Measurements from ENCODE around the gene ZNF385B.

The ZNF385B gene

DNA sequence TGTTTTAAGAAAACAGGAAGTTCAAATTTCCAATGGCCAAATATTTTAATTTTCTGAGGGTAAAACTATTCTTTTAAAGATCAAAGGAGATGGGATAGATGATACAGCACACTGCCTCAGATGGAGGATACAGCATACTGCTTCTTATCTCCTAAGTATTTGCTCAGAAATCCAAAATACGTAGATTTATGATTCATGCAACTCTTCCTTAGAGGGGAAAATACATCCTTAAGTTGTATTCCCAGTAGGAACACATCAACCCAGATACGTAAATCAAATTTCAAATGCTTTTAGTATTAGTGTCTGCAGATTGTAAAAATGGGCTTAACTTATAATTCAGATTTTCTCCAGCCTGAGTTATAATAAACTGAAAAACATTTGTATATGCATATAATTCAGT lies 235.2 kb downstream of the ZNF385B start:
- Histone ChIP-seq H3K4me3 (ENCODE audit: low read length) (no peak overlapping the region), H3K9ac (ENCODE audit: low read length) (no peak overlapping the region), H3K9me3 (ENCODE audit: control insufficient read depth, low read length) (no peaks in the 10 kb centered on the region), H3K36me3 (ENCODE audit: control insufficient read depth, insufficient read depth, low read length) (no peaks in the 10 kb centered on the region), H3K4me1 (ENCODE audit: control insufficient read depth, insufficient read depth, low read length) (no peaks in the 10 kb centered on the region), H3K27me3 (ENCODE audit: control insufficient read depth, insufficient read depth, low read length) (no peaks in the 10 kb centered on the region)

GRCh38 chr2:179622635-179623300 lies 238.6 kb downstream of the ZNF385B start:
- H3K9ac ChIP-seq (ENCODE audit: low read length): no peak overlapping the region
- no peaks in the 10 kb centered on the region for H3K27me3 ChIP-seq (ENCODE audit: control insufficient read depth, insufficient read depth, low read length)
- no peak overlapping the region for H3K4me3 ChIP-seq (ENCODE audit: low read length)
- H3K36me3 ChIP-seq (ENCODE audit: control insufficient read depth, insufficient read depth, low read length): no peaks in the 10 kb centered on the region
- no peaks in the 10 kb centered on the region for H3K9me3 ChIP-seq (ENCODE audit: control insufficient read depth, low read length)
- H3K4me1 ChIP-seq (ENCODE audit: control insufficient read depth, insufficient read depth, low read length): no peaks in the 10 kb centered on the region

DNA sequence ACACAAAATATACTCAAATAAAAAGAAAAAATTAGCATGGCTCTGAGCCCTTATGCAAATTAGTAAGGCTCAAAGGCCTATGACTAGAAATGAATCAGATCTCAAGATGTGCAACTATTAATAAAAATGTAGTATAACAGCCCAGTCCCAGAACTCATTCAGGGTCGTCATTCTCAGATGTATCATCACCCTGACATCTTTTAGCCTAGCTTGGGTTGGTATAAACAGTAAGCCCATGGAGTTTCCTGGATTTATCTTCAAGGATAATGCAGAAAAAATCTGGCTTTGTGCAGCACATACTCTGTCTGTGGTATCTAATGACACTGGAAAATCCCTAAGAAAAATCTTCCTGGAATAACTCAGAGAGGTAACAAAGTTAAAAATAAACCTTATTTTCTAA lies 239.3 kb downstream of the ZNF385B start:
- Histone ChIP-seq H3K36me3 (ENCODE audit: control insufficient read depth, insufficient read depth, low read length) (no peaks in the 10 kb centered on the region), H3K4me1 (ENCODE audit: control insufficient read depth, insufficient read depth, low read length) (no peaks in the 10 kb centered on the region), H3K9me3 (ENCODE audit: control insufficient read depth, low read length) (no peaks in the 10 kb centered on the region), H3K4me3 (ENCODE audit: low read length) (no peak overlapping the region), H3K27me3 (ENCODE audit: control insufficient read depth, insufficient read depth, low read length) (no peaks in the 10 kb centered on the region), H3K9ac (ENCODE audit: low read length) (no peak overlapping the region)

DNA sequence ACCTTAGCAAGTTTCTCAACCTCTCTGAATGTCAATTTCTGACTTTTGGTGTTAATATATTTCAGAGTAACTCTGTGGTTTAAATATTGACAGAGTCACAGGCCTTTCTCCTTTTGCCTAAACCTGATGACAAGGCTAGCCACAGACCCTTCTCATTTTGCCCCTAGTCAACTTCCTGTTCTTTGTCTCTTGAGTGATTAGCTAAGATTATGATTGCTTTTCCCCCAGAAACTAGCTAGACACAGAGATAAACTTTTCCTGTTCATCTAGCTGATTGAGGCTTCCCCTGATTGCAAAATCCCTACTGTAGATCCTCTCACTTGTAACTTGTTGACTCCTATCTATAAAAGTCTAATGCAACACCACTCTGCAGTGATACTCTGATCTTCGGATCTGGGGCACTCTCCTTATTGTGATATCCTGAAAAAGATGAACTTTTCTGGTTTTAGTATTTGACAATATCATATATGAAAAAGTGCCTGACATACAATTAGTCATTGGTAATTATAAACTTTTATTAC lies 241.4 kb downstream of the ZNF385B start:
- H3K4me3 ChIP-seq (ENCODE audit: low read length): no peak overlapping the region
- no peaks in the 10 kb centered on the region for H3K36me3 ChIP-seq (ENCODE audit: control insufficient read depth, insufficient read depth, low read length)
- no peak overlapping the region for H3K9ac ChIP-seq (ENCODE audit: low read length)
- no peaks in the 10 kb centered on the region for H3K9me3 ChIP-seq (ENCODE audit: control insufficient read depth, low read length)
- no peaks in the 10 kb centered on the region for H3K4me1 ChIP-seq (ENCODE audit: control insufficient read depth, insufficient read depth, low read length)
- H3K27me3 ChIP-seq (ENCODE audit: control insufficient read depth, insufficient read depth, low read length): no peaks in the 10 kb centered on the region

GRCh38 chr2:179614121-179614520 lies 247.3 kb downstream of the ZNF385B start:
- H3K36me3 ChIP-seq (ENCODE audit: control insufficient read depth, insufficient read depth, low read length): no peaks in the 10 kb centered on the region
- no peaks in the 10 kb centered on the region for H3K9me3 ChIP-seq (ENCODE audit: control insufficient read depth, low read length)
- H3K27me3 ChIP-seq (ENCODE audit: control insufficient read depth, insufficient read depth, low read length): no peaks in the 10 kb centered on the region
- H3K4me3 ChIP-seq (ENCODE audit: low read length): no peak overlapping the region
- no peaks in the 10 kb centered on the region for H3K4me1 ChIP-seq (ENCODE audit: control insufficient read depth, insufficient read depth, low read length)
- no peak overlapping the region for H3K9ac ChIP-seq (ENCODE audit: low read length)

DNA sequence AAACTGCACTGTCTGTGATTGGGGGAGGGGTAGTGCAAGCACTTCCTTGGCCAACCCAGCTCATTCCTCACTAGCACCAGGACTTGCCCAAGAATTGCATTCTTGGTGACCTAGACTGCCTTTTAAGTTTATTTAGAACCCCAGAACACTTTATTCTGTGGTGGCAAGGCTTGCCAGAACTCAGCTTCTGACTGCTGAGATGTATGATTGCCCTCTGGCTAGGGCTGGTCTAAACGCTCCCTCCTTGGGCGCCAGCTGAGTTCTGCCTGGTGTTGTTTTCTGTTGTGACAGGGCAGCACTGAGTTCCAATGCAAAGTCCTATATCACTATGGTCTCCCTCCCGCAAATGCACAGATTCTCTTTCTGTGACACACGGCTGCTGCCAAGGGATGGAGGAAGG lies 247.7 kb downstream of the ZNF385B start:
- no peaks in the 10 kb centered on the region for H3K36me3 ChIP-seq (ENCODE audit: control insufficient read depth, insufficient read depth, low read length)
- H3K9me3 ChIP-seq (ENCODE audit: control insufficient read depth, low read length): no peaks in the 10 kb centered on the region
- no peaks in the 10 kb centered on the region for H3K4me1 ChIP-seq (ENCODE audit: control insufficient read depth, insufficient read depth, low read length)
- H3K9ac ChIP-seq (ENCODE audit: low read length): no peak overlapping the region
- H3K27me3 ChIP-seq (ENCODE audit: control insufficient read depth, insufficient read depth, low read length): no peaks in the 10 kb centered on the region
- H3K4me3 ChIP-seq (ENCODE audit: low read length): no peak overlapping the region

GRCh38 chr2:179613299-179613651 lies 248.1 kb downstream of the ZNF385B start:
- Histone ChIP-seq H3K4me1 (ENCODE audit: control insufficient read depth, insufficient read depth, low read length) (no peaks in the 10 kb centered on the region), H3K9me3 (ENCODE audit: control insufficient read depth, low read length) (no peaks in the 10 kb centered on the region)

DNA sequence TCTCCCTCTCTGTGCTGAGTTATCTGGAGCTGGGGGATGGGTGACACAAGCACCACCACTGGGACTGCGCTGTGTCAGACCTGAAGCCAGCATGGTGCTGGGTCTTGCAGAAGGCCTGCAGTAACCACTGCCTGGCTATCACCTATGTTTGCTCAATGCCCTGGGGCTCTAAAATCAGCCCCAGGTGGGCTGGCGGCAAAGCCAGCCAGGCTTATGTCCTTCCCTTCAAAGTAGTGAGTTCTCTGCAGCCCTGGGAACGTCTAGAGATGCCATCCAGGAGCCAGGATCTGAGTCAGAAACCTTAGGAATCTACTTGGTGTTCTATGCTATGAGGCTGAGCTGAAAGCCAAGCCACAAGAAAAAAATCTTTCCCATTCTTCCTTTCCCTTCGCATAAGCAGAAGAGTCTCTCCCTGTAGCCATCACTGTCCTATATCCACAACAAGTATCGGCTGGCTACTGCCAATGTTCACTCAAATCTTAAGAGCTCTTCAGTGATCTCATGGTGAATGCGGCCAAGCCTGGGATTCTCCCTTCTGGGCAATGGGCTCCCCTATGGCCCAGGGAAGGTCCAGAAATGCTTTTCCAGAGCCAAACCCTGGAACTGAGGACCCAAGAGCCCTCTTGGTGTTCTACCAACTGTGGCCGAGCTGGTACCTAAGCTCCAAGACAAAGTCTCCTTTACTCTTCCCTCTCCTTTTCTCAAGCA lies 248.7 kb downstream of the ZNF385B start:
- H3K4me3 ChIP-seq (ENCODE audit: low read length): no peak overlapping the region
- H3K9ac ChIP-seq (ENCODE audit: low read length): no peak overlapping the region

More at GRCh38 chr2:179613299-179613651, 248.1 kb downstream of the ZNF385B start:
- Histone ChIP-seq H3K36me3 (ENCODE audit: control insufficient read depth, insufficient read depth, low read length) (no peaks in the 10 kb centered on the region), H3K9ac (ENCODE audit: low read length) (no peak overlapping the region), H3K27me3 (ENCODE audit: control insufficient read depth, insufficient read depth, low read length) (no peaks in the 10 kb centered on the region), H3K4me3 (ENCODE audit: low read length) (no peak overlapping the region)

GRCh38 chr2:179612108-179612507 lies 249.3 kb downstream of the ZNF385B start:
- Histone ChIP-seq H3K4me3 (ENCODE audit: low read length) (no peak overlapping the region), H3K9me3 (ENCODE audit: control insufficient read depth, low read length) (no peaks in the 10 kb centered on the region), H3K27me3 (ENCODE audit: control insufficient read depth, insufficient read depth, low read length) (no peaks in the 10 kb centered on the region), H3K36me3 (ENCODE audit: control insufficient read depth, insufficient read depth, low read length) (no peaks in the 10 kb centered on the region), H3K4me1 (ENCODE audit: control insufficient read depth, insufficient read depth, low read length) (no peaks in the 10 kb centered on the region), H3K9ac (ENCODE audit: low read length) (no peak overlapping the region)

More for the DNA sequence above, 248.7 kb downstream of the ZNF385B start:
- no peaks in the 10 kb centered on the region for H3K27me3 ChIP-seq (ENCODE audit: control insufficient read depth, insufficient read depth, low read length)
- no peaks in the 10 kb centered on the region for H3K9me3 ChIP-seq (ENCODE audit: control insufficient read depth, low read length)
- H3K4me1 ChIP-seq (ENCODE audit: control insufficient read depth, insufficient read depth, low read length): no peaks in the 10 kb centered on the region
- H3K36me3 ChIP-seq (ENCODE audit: control insufficient read depth, insufficient read depth, low read length): no peaks in the 10 kb centered on the region

DNA sequence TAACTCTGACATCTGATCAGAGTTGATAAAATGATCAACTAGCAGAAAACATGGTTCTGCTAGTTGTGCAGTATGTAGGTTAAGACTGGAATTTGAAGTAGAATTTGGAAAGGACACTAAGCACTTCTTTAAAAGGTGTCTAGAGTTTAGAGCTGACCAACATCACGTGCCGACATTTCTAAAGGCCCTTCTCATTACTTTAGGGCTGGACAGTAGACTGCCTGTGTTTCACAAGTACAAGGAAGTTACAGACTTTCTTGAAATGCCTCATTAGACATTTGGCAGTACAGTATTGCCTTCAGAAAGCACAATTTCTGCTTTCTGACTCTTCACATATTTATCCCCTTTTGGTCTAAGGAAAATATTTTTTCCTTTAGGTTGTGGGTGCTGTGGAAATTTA lies 255.3 kb downstream of the ZNF385B start:
- Histone ChIP-seq H3K4me1 (ENCODE audit: control insufficient read depth, insufficient read depth, low read length) (no peaks in the 10 kb centered on the region), H3K9ac (ENCODE audit: low read length) (no peak overlapping the region), H3K4me3 (ENCODE audit: low read length) (no peak overlapping the region), H3K9me3 (ENCODE audit: control insufficient read depth, low read length) (no peaks in the 10 kb centered on the region), H3K36me3 (ENCODE audit: control insufficient read depth, insufficient read depth, low read length) (no peaks in the 10 kb centered on the region), H3K27me3 (ENCODE audit: control insufficient read depth, insufficient read depth, low read length) (no peaks in the 10 kb centered on the region)

- H3K36me3 ChIP-seq (ENCODE audit: control insufficient read depth, insufficient read depth, low read length): no peaks in the 10 kb centered on the region
- no peak overlapping the region for H3K9ac ChIP-seq (ENCODE audit: low read length)
- H3K27me3 ChIP-seq (ENCODE audit: control insufficient read depth, insufficient read depth, low read length): no peaks in the 10 kb centered on the region
- H3K9me3 ChIP-seq (ENCODE audit: control insufficient read depth, low read length): no peaks in the 10 kb centered on the region
- H3K4me3 ChIP-seq (ENCODE audit: low read length): no peak overlapping the region
- H3K4me1 ChIP-seq (ENCODE audit: control insufficient read depth, insufficient read depth, low read length): no peaks in the 10 kb centered on the region
Measured at GRCh38 chr2:179605341-179605740, 256.1 kb downstream of the ZNF385B start.

- Histone ChIP-seq H3K36me3 (ENCODE audit: control insufficient read depth, insufficient read depth, low read length) (no peaks in the 10 kb centered on the region), H3K27me3 (ENCODE audit: control insufficient read depth, insufficient read depth, low read length) (no peaks in the 10 kb centered on the region), H3K9ac (ENCODE audit: low read length) (no peak overlapping the region), H3K9me3 (ENCODE audit: control insufficient read depth, low read length) (no peaks in the 10 kb centered on the region), H3K4me1 (ENCODE audit: control insufficient read depth, insufficient read depth, low read length) (no peaks in the 10 kb centered on the region), H3K4me3 (ENCODE audit: low read length) (no peak overlapping the region)
Measured at GRCh38 chr2:179604598-179604997, 256.8 kb downstream of the ZNF385B start.

All from mucosa of stomach (tissue), 1 donor.